ENCODE measurements around the gene ANKRD44.

The ANKRD44 gene

GRCh38 chr2:197223451-197223850, 87.1 kb downstream of the ANKRD44 start:
- TF ChIP-seq MAX (IDR thresholded peaks at IDR 0.05; ENCODE audit: low read depth, low read length) (no peak), MYC (IDR thresholded peaks at IDR 0.05; ENCODE audit: low read depth, low read length) (no peak), CTCF (IDR thresholded peaks at IDR 0.05; ENCODE audit: low read depth, low read length) (no peak), POLR2A (IDR thresholded peaks at IDR 0.05; ENCODE audit: extremely low read depth, insufficient read length) (no peak)
- H3K4me3 ChIP-seq (ENCODE audit: low read depth, low read length) = no peak overlapping the region
- DNase-seq (ENCODE audit: low read depth) = no peak

GRCh38 chr2:197219636-197220035, 90.9 kb downstream of the ANKRD44 start:
- H3K4me3 ChIP-seq (ENCODE audit: low read depth, low read length) = no peak overlapping the region
- TF ChIP-seq POLR2A (IDR thresholded peaks at IDR 0.05; ENCODE audit: extremely low read depth, insufficient read length) (no peak), CTCF (IDR thresholded peaks at IDR 0.05; ENCODE audit: low read depth, low read length) (no peak), MAX (IDR thresholded peaks at IDR 0.05; ENCODE audit: low read depth, low read length) (no peak), MYC (IDR thresholded peaks at IDR 0.05; ENCODE audit: low read depth, low read length) (no peak)
- no peak for DNase-seq (ENCODE audit: low read depth)

- DNase-seq (ENCODE audit: low read depth) = no peak
- no peak for TF ChIP-seq POLR2A (IDR thresholded peaks at IDR 0.05; ENCODE audit: extremely low read depth, insufficient read length)
- no peak for TF ChIP-seq MAX (IDR thresholded peaks at IDR 0.05; ENCODE audit: low read depth, low read length)
- no peak for TF ChIP-seq CTCF (IDR thresholded peaks at IDR 0.05; ENCODE audit: low read depth, low read length)
- TF ChIP-seq MYC (IDR thresholded peaks at IDR 0.05; ENCODE audit: low read depth, low read length) = no peak
- no peak overlapping the region for H3K4me3 ChIP-seq (ENCODE audit: low read depth, low read length)
Observed at GRCh38 chr2:197217541-197217940, 93.0 kb downstream of the ANKRD44 start.

- no peak overlapping the region for H3K4me3 ChIP-seq (ENCODE audit: low read depth, low read length)
- TF ChIP-seq POLR2A (IDR thresholded peaks at IDR 0.05; ENCODE audit: extremely low read depth, insufficient read length) = no peak
- no peak for TF ChIP-seq CTCF (IDR thresholded peaks at IDR 0.05; ENCODE audit: low read depth, low read length)
- no peak for TF ChIP-seq MAX (IDR thresholded peaks at IDR 0.05; ENCODE audit: low read depth, low read length)
- TF ChIP-seq MYC (IDR thresholded peaks at IDR 0.05; ENCODE audit: low read depth, low read length) = no peak
- DNase-seq (ENCODE audit: low read depth) = peak; percentile 74
Observed at GRCh38 chr2:197216361-197216979, 94.1 kb downstream of the ANKRD44 start.

- DNase-seq (ENCODE audit: low read depth) = peak; percentile 45
- no peak overlapping the region for H3K4me3 ChIP-seq (ENCODE audit: low read depth, low read length)
- no peak for TF ChIP-seq MAX (IDR thresholded peaks at IDR 0.05; ENCODE audit: low read depth, low read length)
Observed at GRCh38 chr2:197215748-197216360, 94.7 kb downstream of the ANKRD44 start.

All from NB4 (cell line).